HEK293 (cell line): ENCODE results near the gene LPCAT2.

Experiments used
- CTCF ChIP-seq: fragments of 450-650 bp; formaldehyde crosslinking; IDR thresholded peaks from 2 replicates; pipeline ENCODE4 v1.5.1; 2016; ENCODE audit warnings: missing biosample characterization, missing genetic modification characterization
- ZBTB26 ChIP-seq: fragments of 450-650 bp; formaldehyde crosslinking; optimal IDR thresholded peaks from 2 replicates; pipeline ENCODE3; 2016; ENCODE audit warnings: missing biosample characterization, mild to moderate bottlenecking, missing genetic modification characterization
- ZNF488 ChIP-seq: fragments of 450-650 bp; formaldehyde crosslinking; IDR thresholded peaks from 2 replicates; pipeline ENCODE4 v1.5.1; 2016; ENCODE audit warnings: missing biosample characterization, missing genetic modification characterization
- ZNF707 ChIP-seq: fragments of 450-650 bp; formaldehyde crosslinking; IDR thresholded peaks from 2 replicates; pipeline ENCODE4 v1.5.1; 2016; ENCODE audit warnings: missing biosample characterization, missing genetic modification characterization

- TF ChIP-seq ZNF488: no peak
- TF ChIP-seq CTCF (tag by site-specific recombination): no peak
- no peak for TF ChIP-seq ZBTB26 (tag by site-specific recombination)
- TF ChIP-seq ZNF707: no peak
Measured at GRCh38 chr16:55529018-55529417, 20.1 kb downstream of the LPCAT2 start.
